Ishikawa (cell line): ENCODE measurements around the gene LINC01488.

Experiments
- CEBPB ChIP-seq: IDR thresholded peaks from 2 replicates; pipeline ENCODE4 v1.6.1; 2012
- CREB1 ChIP-seq: IDR thresholded peaks from 2 replicates; pipeline ENCODE4 v1.6.1; 2012; ENCODE audit warnings: low read depth
- EGR1 ChIP-seq: IDR thresholded peaks from 2 replicates; pipeline ENCODE4 v1.6.1; 2012
- EP300 ChIP-seq: IDR thresholded peaks from 2 replicates; pipeline ENCODE4 v1.6.1; 2012; ENCODE audit warnings: borderline replicate concordance
- FOXM1 ChIP-seq: IDR thresholded peaks from 2 replicates; pipeline ENCODE4 v1.6.1; 2012; ENCODE audit warnings: low read depth, borderline replicate concordance
- NFIC ChIP-seq: IDR thresholded peaks from 2 replicates; pipeline ENCODE4 v1.6.1; 2012
- RAD21 ChIP-seq: IDR thresholded peaks from 2 replicates; pipeline ENCODE4 v1.6.1; 2012; ENCODE audit warnings: low read depth
- TAF1 ChIP-seq: IDR thresholded peaks from 2 replicates; pipeline ENCODE4 v1.6.1; 2012; ENCODE audit warnings: low read depth, mild to moderate bottlenecking
- TCF12 ChIP-seq: IDR thresholded peaks from 2 replicates; pipeline ENCODE4 v1.6.1; 2012; ENCODE audit warnings: low read depth
- TEAD4 ChIP-seq: IDR thresholded peaks from 2 replicates; pipeline ENCODE4 v1.6.1; 2012
- YY1 ChIP-seq: IDR thresholded peaks from 2 replicates; pipeline ENCODE4 v1.6.1; 2012; ENCODE audit warnings: low read depth
- ZBTB7A ChIP-seq: IDR thresholded peaks from 2 replicates; pipeline ENCODE4 v1.6.1; 2012; ENCODE audit warnings: low read depth
- TF ChIP-seq, protein P1 (sequence below): IDR thresholded peaks from 2 replicates; pipeline ENCODE4 v1.6.1; 2012
- TF ChIP-seq, protein P2 (sequence below): IDR thresholded peaks from 2 replicates; pipeline ENCODE4 v1.6.1; 2012
- TF ChIP-seq, protein P3 (sequence below): IDR thresholded peaks from 2 replicates; pipeline ENCODE4 v1.6.1; 2012; ENCODE audit warnings: low read depth, mild to moderate bottlenecking

Gene LINC01488

DNA sequence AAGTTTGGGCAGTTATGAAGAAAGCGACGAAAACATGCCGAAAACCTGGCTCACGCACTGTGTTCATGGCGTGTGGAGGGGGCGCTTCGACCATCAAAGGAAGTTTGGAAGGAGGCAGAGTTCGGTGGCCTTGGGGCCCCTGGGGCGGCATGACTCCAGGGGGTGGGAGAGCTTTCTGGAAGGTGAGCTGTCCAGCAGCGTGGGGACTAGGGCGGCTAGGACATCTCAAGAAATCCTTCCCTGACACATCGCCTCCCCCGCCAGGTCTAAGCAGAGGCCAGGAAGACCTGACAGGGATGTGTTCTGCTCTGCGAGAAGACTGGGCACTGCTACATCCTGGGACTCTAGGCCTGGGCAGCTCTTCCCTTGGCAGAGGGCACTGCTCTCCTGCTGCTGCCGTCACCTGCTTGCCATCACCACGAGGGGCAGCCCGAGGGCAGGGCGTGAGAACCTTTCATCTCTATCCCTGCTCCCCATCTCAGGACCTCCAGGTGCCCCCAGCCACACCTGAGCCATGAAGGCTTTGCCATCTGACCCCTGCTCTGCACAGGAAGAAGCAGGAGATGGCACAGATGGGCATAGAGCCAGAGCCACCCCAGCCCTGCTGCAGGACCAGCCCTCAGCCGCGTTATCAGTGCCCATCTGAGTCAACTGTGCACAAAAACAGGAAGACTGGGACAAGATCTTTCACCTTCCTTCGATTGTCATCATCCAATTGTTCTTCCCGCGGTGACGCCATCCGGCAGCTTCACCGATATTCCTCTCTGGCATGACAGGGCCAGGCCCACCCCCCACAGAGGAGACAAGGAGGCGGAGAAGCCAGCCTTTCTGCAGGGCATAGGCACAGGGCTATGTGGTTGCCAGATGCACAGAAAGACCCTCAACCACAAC lies 12.7 kb downstream of the LINC01488 start:
- TF ChIP-seq CEBPB (no peak), ZBTB7A (no peak), CREB1 (no peak), TCF12 (no peak), YY1 (no peak)
- TF ChIP-seq, protein P1, sequence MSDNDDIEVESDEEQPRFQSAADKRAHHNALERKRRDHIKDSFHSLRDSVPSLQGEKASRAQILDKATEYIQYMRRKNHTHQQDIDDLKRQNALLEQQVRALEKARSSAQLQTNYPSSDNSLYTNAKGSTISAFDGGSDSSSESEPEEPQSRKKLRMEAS: no peak
- TF ChIP-seq, protein P2, sequence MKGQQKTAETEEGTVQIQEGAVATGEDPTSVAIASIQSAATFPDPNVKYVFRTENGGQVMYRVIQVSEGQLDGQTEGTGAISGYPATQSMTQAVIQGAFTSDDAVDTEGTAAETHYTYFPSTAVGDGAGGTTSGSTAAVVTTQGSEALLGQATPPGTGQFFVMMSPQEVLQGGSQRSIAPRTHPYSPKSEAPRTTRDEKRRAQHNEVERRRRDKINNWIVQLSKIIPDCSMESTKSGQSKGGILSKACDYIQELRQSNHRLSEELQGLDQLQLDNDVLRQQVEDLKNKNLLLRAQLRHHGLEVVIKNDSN: no peak
- TF ChIP-seq, protein P3, sequence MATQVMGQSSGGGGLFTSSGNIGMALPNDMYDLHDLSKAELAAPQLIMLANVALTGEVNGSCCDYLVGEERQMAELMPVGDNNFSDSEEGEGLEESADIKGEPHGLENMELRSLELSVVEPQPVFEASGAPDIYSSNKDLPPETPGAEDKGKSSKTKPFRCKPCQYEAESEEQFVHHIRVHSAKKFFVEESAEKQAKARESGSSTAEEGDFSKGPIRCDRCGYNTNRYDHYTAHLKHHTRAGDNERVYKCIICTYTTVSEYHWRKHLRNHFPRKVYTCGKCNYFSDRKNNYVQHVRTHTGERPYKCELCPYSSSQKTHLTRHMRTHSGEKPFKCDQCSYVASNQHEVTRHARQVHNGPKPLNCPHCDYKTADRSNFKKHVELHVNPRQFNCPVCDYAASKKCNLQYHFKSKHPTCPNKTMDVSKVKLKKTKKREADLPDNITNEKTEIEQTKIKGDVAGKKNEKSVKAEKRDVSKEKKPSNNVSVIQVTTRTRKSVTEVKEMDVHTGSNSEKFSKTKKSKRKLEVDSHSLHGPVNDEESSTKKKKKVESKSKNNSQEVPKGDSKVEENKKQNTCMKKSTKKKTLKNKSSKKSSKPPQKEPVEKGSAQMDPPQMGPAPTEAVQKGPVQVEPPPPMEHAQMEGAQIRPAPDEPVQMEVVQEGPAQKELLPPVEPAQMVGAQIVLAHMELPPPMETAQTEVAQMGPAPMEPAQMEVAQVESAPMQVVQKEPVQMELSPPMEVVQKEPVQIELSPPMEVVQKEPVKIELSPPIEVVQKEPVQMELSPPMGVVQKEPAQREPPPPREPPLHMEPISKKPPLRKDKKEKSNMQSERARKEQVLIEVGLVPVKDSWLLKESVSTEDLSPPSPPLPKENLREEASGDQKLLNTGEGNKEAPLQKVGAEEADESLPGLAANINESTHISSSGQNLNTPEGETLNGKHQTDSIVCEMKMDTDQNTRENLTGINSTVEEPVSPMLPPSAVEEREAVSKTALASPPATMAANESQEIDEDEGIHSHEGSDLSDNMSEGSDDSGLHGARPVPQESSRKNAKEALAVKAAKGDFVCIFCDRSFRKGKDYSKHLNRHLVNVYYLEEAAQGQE: no peak

DNA sequence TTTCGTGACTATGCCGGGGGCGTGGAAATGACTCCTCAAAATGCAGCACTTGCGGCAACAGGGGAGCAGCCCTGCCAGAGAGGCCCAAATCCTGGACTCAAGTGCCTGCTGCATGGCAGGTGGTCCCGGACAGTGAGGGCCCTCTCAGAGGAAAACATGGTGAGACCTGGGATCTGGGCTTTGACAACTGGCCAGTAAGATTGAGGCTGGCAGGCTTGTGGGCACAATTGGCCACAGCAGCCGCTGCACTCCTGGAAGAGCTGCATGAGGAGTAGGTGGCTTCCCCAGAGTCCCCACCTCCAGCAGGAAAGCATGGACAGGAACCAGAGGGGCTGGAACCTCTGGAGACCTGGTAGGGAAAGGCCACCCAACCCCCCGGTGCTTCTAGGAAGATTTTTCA lies 13.4 kb downstream of the LINC01488 start:
- TF ChIP-seq EP300 (no peak), TAF1 (no peak), CREB1 (no peak), TCF12 (no peak), FOXM1 (no peak), YY1 (no peak), ZBTB7A (no peak)

DNA sequence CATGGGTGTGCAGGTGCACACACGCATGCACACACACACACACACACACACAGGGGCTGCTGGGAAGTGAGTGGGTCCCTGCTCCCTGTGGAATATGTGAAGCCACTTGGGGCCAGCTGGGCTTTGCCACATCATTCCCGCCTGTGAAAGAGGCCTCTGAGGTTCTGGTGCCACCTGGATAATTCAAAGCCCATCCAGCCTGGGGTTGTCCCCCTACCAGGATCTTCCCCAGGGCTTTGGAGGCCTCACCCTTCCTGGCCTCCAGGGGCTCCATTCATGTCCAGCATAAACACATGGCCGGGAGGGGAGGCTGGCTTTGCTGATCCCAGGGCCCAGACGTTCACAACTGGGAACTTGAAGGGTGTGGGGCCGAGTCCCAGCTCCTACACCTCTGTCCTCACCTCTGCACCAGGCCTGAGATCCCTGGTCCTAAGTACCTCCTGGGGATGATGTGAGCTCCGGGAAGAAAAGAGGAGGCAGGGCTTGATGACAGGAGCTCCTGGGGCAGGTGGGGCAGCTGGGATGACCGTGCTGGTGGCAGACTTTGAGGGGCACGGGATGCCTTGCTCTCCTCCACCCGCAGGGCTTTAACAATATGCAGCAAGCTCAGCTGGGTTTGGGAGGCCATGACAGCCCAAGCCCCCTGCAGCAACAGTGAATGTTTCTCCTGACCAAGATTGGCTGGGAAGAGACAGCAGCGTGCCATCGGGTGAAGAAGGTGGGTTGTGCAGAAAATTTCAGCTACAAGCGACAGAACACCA lies 14.2 kb downstream of the LINC01488 start:
- TF ChIP-seq TEAD4 (no peak), EGR1 (no peak), EP300 (no peak), TAF1 (no peak), FOXM1 (no peak)

DNA sequence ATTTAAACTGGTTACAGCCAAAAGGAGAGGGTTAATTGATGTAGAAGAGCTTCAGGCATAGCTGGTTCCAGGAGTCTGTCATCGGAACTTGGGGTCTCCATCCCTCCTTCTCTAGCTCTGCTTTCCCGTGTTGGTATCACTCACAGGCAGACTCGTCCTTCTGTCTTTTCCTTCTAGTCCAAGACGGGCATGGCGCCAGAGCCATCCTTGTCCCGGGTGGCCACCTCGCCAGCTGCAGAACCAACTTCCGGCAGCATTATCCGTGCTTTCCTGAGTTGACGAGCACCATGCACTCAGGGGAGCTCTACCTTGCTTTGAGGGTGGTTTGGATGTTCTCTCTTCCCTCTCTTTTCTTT lies 14.7 kb downstream of the LINC01488 start:
- TF ChIP-seq YY1: no peak
- no peak for TF ChIP-seq NFIC
- no peak for TF ChIP-seq TCF12
- no peak for TF ChIP-seq TAF1
- TF ChIP-seq ZBTB7A: no peak
- TF ChIP-seq EGR1: no peak
- no peak for TF ChIP-seq FOXM1
- TF ChIP-seq, protein P2: no peak
- TF ChIP-seq TEAD4: no peak
- TF ChIP-seq EP300: no peak
- TF ChIP-seq RAD21: no peak
- TF ChIP-seq, protein P1: no peak
- TF ChIP-seq, protein P3: no peak
- TF ChIP-seq CEBPB: no peak
- TF ChIP-seq CREB1: no peak

DNA sequence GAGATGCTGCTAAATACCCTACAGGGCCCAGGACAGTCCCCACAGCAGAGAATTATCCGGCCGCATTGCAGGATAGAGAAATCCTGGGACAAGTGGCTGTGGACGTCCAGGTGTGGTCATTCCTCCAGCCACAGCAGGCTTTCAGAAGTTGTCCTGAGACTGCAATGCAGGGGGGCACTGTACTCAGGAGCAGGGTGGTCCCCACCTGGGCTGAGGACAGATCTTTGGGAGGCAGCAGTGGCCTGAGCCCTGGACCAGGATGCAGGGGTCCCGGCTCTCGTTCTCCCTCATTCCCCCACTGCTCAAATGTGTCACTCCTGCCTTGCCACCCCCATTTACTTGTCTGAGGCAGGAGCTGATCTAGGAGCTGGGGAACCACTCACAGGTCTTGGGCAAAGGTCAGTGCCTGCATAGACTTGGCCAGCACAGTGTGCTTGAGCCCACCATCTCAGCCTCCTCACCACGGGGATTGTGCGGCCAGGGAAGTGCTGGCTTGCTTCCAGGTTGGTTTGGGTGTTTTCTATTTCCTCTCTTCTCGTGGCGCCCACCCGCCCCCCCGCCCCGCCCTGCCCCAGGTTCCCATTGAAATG lies 15.3 kb downstream of the LINC01488 start:
- TF ChIP-seq EGR1 (no peak), TCF12 (no peak), CEBPB (no peak), ZBTB7A (no peak), NFIC (no peak), CREB1 (no peak), TAF1 (no peak), RAD21 (no peak), YY1 (no peak), EP300 (no peak), FOXM1 (no peak), TEAD4 (no peak)
- TF ChIP-seq, protein P2: no peak
- TF ChIP-seq, protein P1: no peak
- TF ChIP-seq, protein P3: no peak
